ENCODE results near the gene MAP2K3.
"Not testable (repeated sequence)": the region's sequence is repeated elsewhere in the genome, so short reads cannot be mapped to it uniquely, and the experiment has no call there.

The MAP2K3 gene

GRCh38 chr17:21319686-21320375 is 35.3 kb downstream of the MAP2K3 start:
- H3K27me3 ChIP-seq (ENCODE audit: insufficient read depth, low read length): peaks cover 44% of the 10 kb centered on the region
- H3K27ac ChIP-seq (ENCODE audit: low read length); H3K36me3 ChIP-seq (ENCODE audit: insufficient read depth, low read depth, low read length); H3K9ac ChIP-seq (ENCODE audit: low read depth, low read length); H3K9me3 ChIP-seq (ENCODE audit: insufficient read depth, low read depth, low read length); H3K4me1 ChIP-seq (ENCODE audit: insufficient read depth, low read length); H3K4me3 ChIP-seq (ENCODE audit: low read length): not testable (repeated sequence)

- H3K9me3 ChIP-seq (ENCODE audit: insufficient read depth, low read depth, low read length); H3K4me3 ChIP-seq (ENCODE audit: low read length); H3K4me1 ChIP-seq (ENCODE audit: insufficient read depth, low read length); H3K36me3 ChIP-seq (ENCODE audit: insufficient read depth, low read depth, low read length); H3K9ac ChIP-seq (ENCODE audit: low read depth, low read length); H3K27ac ChIP-seq (ENCODE audit: low read length): not testable (repeated sequence)
- H3K27me3 ChIP-seq (ENCODE audit: insufficient read depth, low read length): peaks cover 44% of the 10 kb centered on the region
These were observed 35.9 kb downstream of the MAP2K3 start for GRCh38 chr17:21320430-21320829.

- not testable (repeated sequence) for H3K9me3 ChIP-seq (ENCODE audit: insufficient read depth, low read depth, low read length); H3K4me3 ChIP-seq (ENCODE audit: low read length); H3K9ac ChIP-seq (ENCODE audit: low read depth, low read length); H3K4me1 ChIP-seq (ENCODE audit: insufficient read depth, low read length); H3K27ac ChIP-seq (ENCODE audit: low read length); H3K36me3 ChIP-seq (ENCODE audit: insufficient read depth, low read depth, low read length)
- H3K27me3 ChIP-seq (ENCODE audit: insufficient read depth, low read length): peaks cover 44% of the 10 kb centered on the region
These were observed 36.5 kb downstream of the MAP2K3 start for GRCh38 chr17:21321061-21321460.

- not testable (repeated sequence) for H3K9ac ChIP-seq (ENCODE audit: low read depth, low read length); H3K27ac ChIP-seq (ENCODE audit: low read length); H3K4me3 ChIP-seq (ENCODE audit: low read length); H3K9me3 ChIP-seq (ENCODE audit: insufficient read depth, low read depth, low read length); H3K36me3 ChIP-seq (ENCODE audit: insufficient read depth, low read depth, low read length); H3K4me1 ChIP-seq (ENCODE audit: insufficient read depth, low read length)
- H3K27me3 ChIP-seq (ENCODE audit: insufficient read depth, low read length): peaks cover 44% of the 10 kb centered on the region
These were observed 37.3 kb downstream of the MAP2K3 start for GRCh38 chr17:21321744-21322191.

GRCh38 chr17:21323257-21324111 is 39.0 kb downstream of the MAP2K3 start:
- H3K9ac ChIP-seq (ENCODE audit: low read depth, low read length); H3K9me3 ChIP-seq (ENCODE audit: insufficient read depth, low read depth, low read length); H3K27ac ChIP-seq (ENCODE audit: low read length); H3K4me1 ChIP-seq (ENCODE audit: insufficient read depth, low read length); H3K36me3 ChIP-seq (ENCODE audit: insufficient read depth, low read depth, low read length): not testable (repeated sequence)
- H3K4me3 ChIP-seq (ENCODE audit: low read length): peak overlapping the region; percentile 86; the same call in 1 of the 2 replicates
- H3K27me3 ChIP-seq (ENCODE audit: insufficient read depth, low read length): peaks cover 30% of the 10 kb centered on the region

- H3K27ac ChIP-seq (ENCODE audit: low read length); H3K9me3 ChIP-seq (ENCODE audit: insufficient read depth, low read depth, low read length); H3K4me3 ChIP-seq (ENCODE audit: low read length); H3K36me3 ChIP-seq (ENCODE audit: insufficient read depth, low read depth, low read length); H3K4me1 ChIP-seq (ENCODE audit: insufficient read depth, low read length); H3K9ac ChIP-seq (ENCODE audit: low read depth, low read length): not testable (repeated sequence)
- H3K27me3 ChIP-seq (ENCODE audit: insufficient read depth, low read length): peaks cover 18% of the 10 kb centered on the region
These were observed 40.2 kb downstream of the MAP2K3 start for GRCh38 chr17:21324741-21325140.

- not testable (repeated sequence) for H3K4me3 ChIP-seq (ENCODE audit: low read length); H3K4me1 ChIP-seq (ENCODE audit: insufficient read depth, low read length); H3K27ac ChIP-seq (ENCODE audit: low read length); H3K36me3 ChIP-seq (ENCODE audit: insufficient read depth, low read depth, low read length); H3K27me3 ChIP-seq (ENCODE audit: insufficient read depth, low read length); H3K9ac ChIP-seq (ENCODE audit: low read depth, low read length); H3K9me3 ChIP-seq (ENCODE audit: insufficient read depth, low read depth, low read length)
These were observed 43.4 kb downstream of the MAP2K3 start for GRCh38 chr17:21327921-21328320.

- H3K27ac ChIP-seq (ENCODE audit: low read length); H3K36me3 ChIP-seq (ENCODE audit: insufficient read depth, low read depth, low read length); H3K9me3 ChIP-seq (ENCODE audit: insufficient read depth, low read depth, low read length); H3K4me3 ChIP-seq (ENCODE audit: low read length); H3K4me1 ChIP-seq (ENCODE audit: insufficient read depth, low read length); H3K27me3 ChIP-seq (ENCODE audit: insufficient read depth, low read length); H3K9ac ChIP-seq (ENCODE audit: low read depth, low read length): not testable (repeated sequence)
These were observed 44.3 kb downstream of the MAP2K3 start for GRCh38 chr17:21328778-21329177.

GRCh38 chr17:21330436-21331160 is 46.1 kb downstream of the MAP2K3 start:
- no peaks in the 10 kb centered on the region for H3K4me1 ChIP-seq (ENCODE audit: insufficient read depth, low read length)
- H3K9me3 ChIP-seq (ENCODE audit: insufficient read depth, low read depth, low read length): no peaks in the 10 kb centered on the region
- H3K36me3 ChIP-seq (ENCODE audit: insufficient read depth, low read depth, low read length): no peaks in the 10 kb centered on the region
- H3K27me3 ChIP-seq (ENCODE audit: insufficient read depth, low read length): no peaks in the 10 kb centered on the region
- no peak overlapping the region for H3K9ac ChIP-seq (ENCODE audit: low read depth, low read length)
- no peak overlapping the region for H3K4me3 ChIP-seq (ENCODE audit: low read length)
- no peak overlapping the region for H3K27ac ChIP-seq (ENCODE audit: low read length)

GRCh38 chr17:21336541-21337294 is 52.2 kb downstream of the MAP2K3 start:
- not testable (repeated sequence) for H3K4me1 ChIP-seq (ENCODE audit: insufficient read depth, low read length); H3K27ac ChIP-seq (ENCODE audit: low read length); H3K27me3 ChIP-seq (ENCODE audit: insufficient read depth, low read length); H3K4me3 ChIP-seq (ENCODE audit: low read length); H3K36me3 ChIP-seq (ENCODE audit: insufficient read depth, low read depth, low read length); H3K9ac ChIP-seq (ENCODE audit: low read depth, low read length); H3K9me3 ChIP-seq (ENCODE audit: insufficient read depth, low read depth, low read length)

- H3K9ac ChIP-seq (ENCODE audit: low read depth, low read length); H3K4me3 ChIP-seq (ENCODE audit: low read length); H3K27me3 ChIP-seq (ENCODE audit: insufficient read depth, low read length); H3K9me3 ChIP-seq (ENCODE audit: insufficient read depth, low read depth, low read length); H3K36me3 ChIP-seq (ENCODE audit: insufficient read depth, low read depth, low read length); H3K4me1 ChIP-seq (ENCODE audit: insufficient read depth, low read length); H3K27ac ChIP-seq (ENCODE audit: low read length): not testable (repeated sequence)
These were observed 53.6 kb downstream of the MAP2K3 start for GRCh38 chr17:21337981-21338625.
